A549 treated with Mapracorat at 1 μM for 4 hours (cell line): ENCODE measurements around the gene ZNF667. TPM values are rescaled to one million over a fixed set of nuclear protein-coding genes. Genes with fewer than 3 reads are reported as not detected.

Experiments used
- total RNA-seq: library from RNA; stranded (reverse); fragments of 200-300 nt; extraction: Qiagen RNA extraction; gene quantifications from 5 replicates; pipeline ENCODE4 v1.2.3, GENCODE V29; 2022

The ZNF667 gene
- not detected in 5 replicates for total RNA-seq

DNA sequence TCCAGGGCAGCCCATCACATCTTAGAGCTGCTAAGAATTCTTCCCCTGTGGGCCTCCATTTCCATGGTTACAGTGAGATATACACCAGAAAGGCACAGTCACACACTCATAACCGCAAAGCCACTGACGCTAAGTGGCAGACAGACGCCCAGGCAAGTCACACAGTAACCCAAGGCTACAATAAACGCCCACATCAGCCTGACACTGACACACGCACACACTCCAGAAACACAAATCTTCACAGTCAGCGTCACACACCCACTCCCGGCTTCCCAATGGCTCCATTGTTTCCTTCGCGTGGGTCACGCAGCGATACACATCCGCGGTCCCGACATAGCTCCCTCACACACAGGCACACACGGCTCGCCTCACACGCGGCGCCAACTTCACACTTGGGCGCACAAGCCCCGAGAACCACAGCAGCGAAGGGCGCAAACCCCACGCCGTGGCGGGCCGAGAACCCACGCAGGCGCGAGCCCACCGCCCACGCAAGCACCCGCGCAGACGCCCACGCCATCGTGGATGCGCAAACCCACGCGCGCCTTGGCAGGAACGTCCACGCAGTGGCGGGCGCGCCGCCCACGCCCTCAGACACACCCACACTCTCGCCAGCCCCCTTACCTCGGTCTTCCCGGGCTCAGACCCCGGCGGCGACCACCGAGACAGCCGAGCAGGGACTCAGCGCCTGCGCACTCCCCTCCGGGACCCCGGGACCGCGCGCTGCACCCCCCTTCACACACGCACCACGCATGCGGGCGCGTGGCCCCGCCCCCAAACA, at the start of gene ZNF667:
Gene ZNF667, minus strand, starts transcription at position 695 of the 778 bp plus-strand sequence. CDS start 14,975 bp downstream, outside the sequence.

DNA sequence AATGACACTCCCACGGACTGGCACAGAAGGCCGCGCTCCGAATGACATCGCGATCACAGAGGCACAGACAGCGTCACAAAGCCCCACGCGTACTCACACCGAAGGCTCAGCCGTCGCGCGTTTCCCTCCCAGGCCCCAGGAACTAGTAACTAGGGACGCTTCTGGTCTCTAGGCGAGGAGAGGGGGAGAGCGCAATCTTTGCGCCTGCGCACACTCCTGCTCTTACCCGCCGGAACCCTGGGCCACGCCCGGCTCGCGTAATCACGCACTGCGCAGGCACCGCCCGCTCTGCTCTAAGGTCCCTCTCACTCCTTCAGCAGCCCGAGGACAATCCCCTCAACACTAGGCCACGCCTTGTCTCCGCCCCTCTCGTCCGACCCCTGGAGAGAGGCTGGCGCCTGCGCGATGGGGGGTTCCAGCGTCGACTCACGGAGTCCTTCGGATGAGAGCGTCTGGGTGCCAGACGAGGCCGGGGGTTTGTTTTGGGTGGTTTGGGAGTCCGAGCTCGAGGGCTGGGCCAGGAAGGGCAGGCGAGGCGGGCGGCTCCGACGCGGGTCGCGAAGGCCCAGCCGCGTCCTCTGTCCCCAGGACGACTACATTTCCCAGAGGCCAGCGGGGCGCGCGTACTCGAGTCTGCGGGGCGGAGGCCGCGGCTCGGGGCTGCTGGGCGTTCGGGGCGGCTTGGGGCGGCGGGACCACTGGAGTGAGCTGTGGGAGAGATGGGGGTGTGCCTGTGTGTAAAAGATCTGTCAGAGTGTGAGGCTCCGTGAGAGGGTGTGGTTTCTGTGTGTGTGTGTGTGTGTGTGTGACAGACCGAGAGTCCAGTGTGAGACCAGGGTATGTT, 30.5 kb upstream of the ZNF667 start, which contains the start of gene ZNF471:
Gene ZNF471, plus strand, starts transcription at position 410 of the 844 bp plus-strand sequence. CDS start 3,717 bp downstream, outside the sequence.

DNA sequence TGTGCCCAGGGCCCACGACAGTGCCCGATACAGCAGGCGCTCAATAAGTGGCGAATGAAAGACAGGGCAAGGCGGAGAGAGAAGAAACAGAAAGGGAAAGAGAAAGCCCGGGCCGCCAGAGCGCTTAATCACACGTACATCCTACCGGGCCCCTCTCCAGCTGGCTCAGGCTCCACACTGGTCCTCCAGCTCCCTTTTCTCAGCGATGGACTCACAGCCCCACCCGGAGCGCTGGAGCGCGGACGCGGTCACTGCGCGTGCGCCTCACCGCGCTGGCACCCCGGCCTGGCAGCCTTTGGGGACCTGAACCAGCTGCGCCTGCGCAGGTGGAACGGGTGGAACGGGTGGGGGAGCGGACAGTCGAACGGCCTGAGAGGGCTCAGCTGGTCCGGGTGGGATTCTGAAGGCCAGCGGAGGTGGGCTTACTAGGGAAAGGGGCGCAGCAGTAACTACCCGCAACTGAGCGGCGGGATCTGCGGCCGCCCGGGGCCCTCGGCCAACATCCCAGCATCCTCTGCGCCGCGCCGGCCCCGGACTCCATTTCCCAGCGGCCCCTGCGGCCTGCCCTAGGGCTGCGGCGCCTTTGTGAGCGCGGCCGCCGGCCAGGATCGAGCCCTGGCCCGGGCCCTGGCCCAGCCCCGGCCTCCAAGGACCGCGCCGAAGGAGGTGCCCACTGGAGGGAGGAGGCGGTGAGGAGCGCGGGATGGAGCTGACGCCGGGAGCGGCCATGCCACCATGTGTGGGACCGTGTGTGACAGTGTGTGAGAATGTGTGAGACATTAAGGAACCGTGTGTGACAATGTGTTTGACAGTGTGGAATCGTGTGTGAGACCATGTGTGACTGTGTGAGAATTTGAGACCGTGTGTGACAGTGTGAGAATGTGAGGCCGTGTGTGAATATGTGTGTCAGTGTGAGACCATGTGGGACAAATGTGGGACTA, 73.1 kb downstream of the ZNF667 start, which contains the start of gene ZNF583:
Gene ZNF583, plus strand, starts transcription at position 569 of the 941 bp plus-strand sequence. CDS start 2,783 bp downstream, outside the sequence.

DNA sequence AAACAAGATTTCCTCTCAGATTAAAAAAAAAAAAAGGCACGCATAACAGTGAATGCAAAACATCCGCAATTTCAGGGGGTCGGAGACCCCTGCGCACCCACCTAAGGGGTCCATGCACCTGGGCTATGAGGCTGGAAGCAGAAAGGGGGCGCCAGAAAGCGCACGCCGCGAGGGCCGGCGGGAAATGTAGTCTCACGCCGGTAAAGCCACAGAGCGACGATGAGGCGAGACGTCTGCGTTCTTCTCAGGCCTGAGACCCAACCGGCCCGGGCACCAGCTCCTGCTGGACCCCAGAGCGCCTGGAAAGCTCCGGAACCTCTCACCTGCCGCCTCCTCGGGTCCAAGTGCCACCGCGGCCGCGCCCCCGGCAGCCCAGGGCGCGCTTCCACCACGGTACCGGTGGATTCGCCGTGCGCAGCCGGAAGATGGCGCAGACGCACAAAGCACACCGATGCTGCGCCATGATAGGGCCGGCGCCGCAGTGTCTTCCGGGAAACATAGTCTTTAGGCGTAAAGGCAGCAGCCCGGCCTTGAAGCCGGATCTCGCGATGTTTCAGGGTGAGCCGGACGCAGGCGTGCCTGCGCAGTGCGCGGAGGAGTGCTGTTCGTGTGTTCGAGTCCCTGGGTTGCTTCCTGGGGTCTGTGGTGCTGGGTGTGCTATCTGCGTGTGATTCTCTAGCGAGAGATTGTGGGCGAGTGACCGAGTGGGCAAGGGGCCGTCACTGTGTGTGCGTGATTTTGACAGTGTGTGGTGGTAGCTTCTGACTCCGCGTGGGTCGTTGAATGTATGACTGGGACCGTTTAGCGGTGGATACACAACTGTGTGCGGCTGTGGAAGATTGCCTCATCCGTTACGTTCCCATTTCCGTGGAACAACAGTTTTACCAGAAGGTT, 83.8 kb downstream of the ZNF667 start, which contains the start of gene ZNF582:
Gene ZNF582, minus strand, starts transcription at position 416 of the 894 bp plus-strand sequence. CDS start 1,782 bp downstream, outside the sequence.

Other genes starting within 250 kb of the ZNF667 start
- gene EDDM13, start 204.6 kb downstream of the ZNF667 start, total RNA-seq, result not detected in 5 replicates
- 6.6 to 11.1 TPM (median 7.6 TPM) in 5 replicates for gene ZSCAN5A, start 162.5 kb downstream of the ZNF667 start, total RNA-seq
- 0.95 to 1.5 TPM (median 1.3 TPM) in 5 replicates for gene ZNF582, start 83.8 kb downstream of the ZNF667 start, total RNA-seq
- 1.6 to 3.5 TPM (median 2.3 TPM) in 5 replicates for gene ZNF583, start 73.0 kb downstream of the ZNF667 start, total RNA-seq
- 0.02 to 0.13 TPM in 2 of 5 replicates, not detected in the others for gene ZNF471, start 30.5 kb upstream of the ZNF667 start, total RNA-seq
- gene ZFP28, start 61.6 kb upstream of the ZNF667 start, total RNA-seq, result 2.4 to 4.1 TPM (median 3.5 TPM) in 5 replicates
- gene ZNF470, start 90.1 kb upstream of the ZNF667 start, total RNA-seq, result 0.96 to 2.4 TPM (median 1.3 TPM) in 5 replicates
- 9.8 to 12.9 TPM (median 11.6 TPM) in 5 replicates for gene ZNF71, start 118.0 kb upstream of the ZNF667 start, total RNA-seq
- gene SMIM17, start 165.8 kb upstream of the ZNF667 start, total RNA-seq, result 0.16 to 0.22 TPM in 2 of 5 replicates, not detected in the others
- gene ZNF835, start 194.4 kb upstream of the ZNF667 start, total RNA-seq, result not detected in 5 replicates